Middle frontal gyrus (tissue), 1 donor: Measurements from ENCODE around the gene PCK2.

Experiments
- DNase-seq: peaks from one replicate; pipeline ENCODE4 v3.0.0-alpha.2; 2015; ENCODE audit warnings: low spot score; ENCODE audit errors: extremely low spot score

Gene PCK2

GRCh38 chr14:24150993-24151392 lies 56.9 kb downstream of the PCK2 start:
- DNase-seq, result no peak

- DNase-seq, result no peak
These were observed 57.4 kb downstream of the PCK2 start for GRCh38 chr14:24151404-24152080.
